ENCODE results near the gene LPIN2.

Gene LPIN2

DNA sequence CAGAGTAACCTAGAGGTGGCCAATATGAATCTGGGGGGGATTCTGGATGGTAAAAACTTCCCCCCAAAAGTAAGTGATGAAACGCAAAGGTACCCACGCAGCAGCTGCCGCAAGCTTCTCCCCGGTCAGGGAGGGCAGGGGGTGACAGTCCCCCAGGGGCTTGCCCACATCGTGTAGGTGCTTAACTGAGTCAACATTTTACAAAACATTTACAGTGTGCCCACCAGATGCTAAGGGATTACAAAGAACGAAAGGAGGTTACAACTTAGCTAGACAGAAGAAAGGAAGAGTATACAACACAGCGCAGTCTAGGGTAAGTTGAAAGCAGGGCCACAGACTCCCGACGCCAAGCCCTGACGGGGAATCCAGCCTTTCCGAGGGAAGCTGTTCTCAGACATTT, 45.6 kb downstream of the LPIN2 start:
- Histone ChIP-seq H3K36me3 (peaks cover 12% of the 10 kb centered on the region), H4K20me1 (no peaks in the 10 kb centered on the region), H3K9ac (no peak overlapping the region), H3K9me3 (no peaks in the 10 kb centered on the region), H3K4me1 (peaks cover 81% of the 10 kb centered on the region), H3K4me2 (no peak overlapping the region), H3K27me3 (no peaks in the 10 kb centered on the region), H3K27ac (peak overlapping the region; percentile 19; the same call in 1 of the 2 replicates), H3K4me3 (no peak overlapping the region)
- TF ChIP-seq Cebpa-rat (IDR thresholded peaks at IDR 0.05), result no peak

DNA sequence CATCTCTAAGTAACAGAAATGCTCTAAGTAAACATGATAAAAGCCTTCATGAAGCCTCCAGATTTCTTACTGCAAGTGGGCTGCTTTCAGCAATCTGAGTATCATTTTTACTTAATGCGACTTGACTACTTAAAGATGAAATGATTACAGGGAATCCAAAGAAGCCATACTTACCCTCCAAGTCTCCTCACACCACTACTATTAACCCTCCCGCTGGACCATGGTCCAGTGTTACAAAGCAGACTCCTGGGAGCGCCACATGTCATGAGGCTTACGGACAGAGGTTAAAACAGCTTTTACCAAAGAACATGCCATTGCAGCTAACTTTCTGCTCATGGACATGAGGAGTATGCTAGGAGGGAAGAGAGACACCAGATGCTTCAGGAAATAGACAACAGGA, 46.4 kb downstream of the LPIN2 start:
- Histone ChIP-seq H3K9me3 (no peaks in the 10 kb centered on the region), H3K27ac (no peak overlapping the region), H3K4me2 (no peak overlapping the region), H3K9ac (no peak overlapping the region), H3K4me1 (peaks cover 81% of the 10 kb centered on the region), H3K27me3 (no peaks in the 10 kb centered on the region), H3K36me3 (peaks cover 12% of the 10 kb centered on the region), H3K4me3 (no peak overlapping the region), H4K20me1 (no peaks in the 10 kb centered on the region; the same call in 1 of the 2 replicates)
- no peak for TF ChIP-seq Cebpa-rat (IDR thresholded peaks at IDR 0.05)

DNA sequence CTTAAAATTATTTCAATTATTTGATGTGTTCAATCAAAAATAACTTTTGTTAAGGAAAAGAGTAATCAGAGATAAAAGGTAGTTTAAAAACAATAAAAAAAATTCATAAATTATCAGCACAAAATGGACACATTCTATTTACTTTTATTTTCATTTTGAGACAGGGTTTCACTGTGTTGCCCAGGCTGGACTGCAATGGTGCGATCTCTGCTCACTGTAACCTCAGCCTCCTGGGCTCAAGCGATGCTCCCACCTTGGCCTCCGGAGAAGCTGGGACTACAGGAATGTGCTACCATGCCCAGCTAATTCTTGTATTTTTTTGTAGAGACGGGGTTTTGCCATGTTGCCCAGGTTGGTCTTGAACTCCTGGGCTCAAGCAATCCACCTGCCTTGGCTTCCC, 47.1 kb downstream of the LPIN2 start:
- Histone ChIP-seq H3K9me3 (no peaks in the 10 kb centered on the region), H3K4me3 (no peak overlapping the region), H3K4me2 (no peak overlapping the region), H3K4me1 (peaks cover 81% of the 10 kb centered on the region), H3K36me3 (peaks cover 12% of the 10 kb centered on the region), H3K27me3 (no peaks in the 10 kb centered on the region), H4K20me1 (no peaks in the 10 kb centered on the region; the same call in 1 of the 2 replicates), H3K27ac (no peak overlapping the region), H3K9ac (no peak overlapping the region)
- TF ChIP-seq Cebpa-rat (IDR thresholded peaks at IDR 0.05), result no peak

DNA sequence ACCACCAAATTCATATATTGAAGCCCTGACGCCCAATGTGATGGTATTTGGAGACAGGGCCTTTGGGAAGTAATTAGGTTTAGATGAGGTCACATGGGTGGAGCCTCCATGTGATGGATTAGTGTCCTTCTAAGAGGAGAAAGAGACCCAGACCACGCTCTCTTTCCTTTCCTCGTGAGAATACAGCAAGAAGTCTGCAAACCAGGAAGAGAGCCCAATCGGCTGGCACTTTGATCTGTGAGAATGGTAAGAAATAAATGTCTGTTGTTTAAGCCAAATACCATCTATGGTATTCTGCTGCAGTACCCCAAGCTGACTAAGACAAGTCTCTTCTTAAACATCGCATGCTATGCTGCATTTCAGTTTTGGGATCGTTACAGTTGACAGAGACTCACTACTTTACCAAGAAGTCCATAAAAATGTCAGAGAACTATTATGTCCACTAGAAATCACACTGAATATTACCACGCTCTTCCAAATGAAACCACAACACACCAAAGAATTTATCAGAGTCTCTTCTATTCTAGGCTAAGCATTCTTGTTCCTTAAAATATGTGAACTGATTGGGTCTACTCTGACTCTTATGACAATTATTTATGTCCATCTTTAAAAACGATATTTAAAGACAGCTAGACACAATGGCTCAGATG, 48.5 kb downstream of the LPIN2 start:
- H3K4me3 ChIP-seq, result no peak overlapping the region
- no peaks in the 10 kb centered on the region; the same call in 1 of the 2 replicates for H4K20me1 ChIP-seq
- peaks cover 81% of the 10 kb centered on the region for H3K4me1 ChIP-seq
- peak overlapping the region; percentile 19; the same call in 1 of the 2 replicates for H3K27ac ChIP-seq
- peaks cover 12% of the 10 kb centered on the region for H3K36me3 ChIP-seq
- H3K4me2 ChIP-seq, result peak overlapping the region; percentile 68
- H3K9me3 ChIP-seq, result no peaks in the 10 kb centered on the region
- H3K9ac ChIP-seq, result no peak overlapping the region
- TF ChIP-seq Cebpa-rat (IDR thresholded peaks at IDR 0.05), result no peak
- H3K27me3 ChIP-seq, result no peaks in the 10 kb centered on the region
